Subcutaneous adipose tissue (tissue), 4 donors: ENCODE data around the gene SHROOM3. TPM values are rescaled to one million over a fixed set of nuclear protein-coding genes. Genes with fewer than 3 reads are reported as not detected.

Experiments
- CTCF ChIP-seq: fragments of 450-650 bp; IDR thresholded peaks from one replicate; pipeline ENCODE4 v1.5.1; 2016; ENCODE audit warnings: low read depth, mild to moderate bottlenecking, control low read depth, antibody characterized with exemption, moderate library complexity
- total RNA-seq, 4 donors: library from RNA; depleted of rRNA; stranded (reverse); fragments of >200 nt; gene quantifications; one replicate each; pipeline ENCODE4 v1.1.0, GENCODE V29; 2016

SHROOM3 gene
- total RNA-seq, 4 donors from 2014 or later: 0.22 to 0.38 (median 0.33) TPM; not detected in 1

- TF ChIP-seq CTCF: no peak
These were observed 290.0 kb downstream of the SHROOM3 start for GRCh38 chr4:76725039-76725438.

- TF ChIP-seq CTCF: no peak
These were observed 291.1 kb downstream of the SHROOM3 start for GRCh38 chr4:76726176-76726575.

- TF ChIP-seq CTCF: no peak
These were observed 291.6 kb downstream of the SHROOM3 start for GRCh38 chr4:76726631-76727030.

- no peak for TF ChIP-seq CTCF
These were observed 294.4 kb downstream of the SHROOM3 start for GRCh38 chr4:76729460-76729859.

GRCh38 chr4:76729980-76730379 is 295.0 kb downstream of the SHROOM3 start:
- no peak for TF ChIP-seq CTCF

GRCh38 chr4:76732246-76732645 is 297.2 kb downstream of the SHROOM3 start:
- TF ChIP-seq CTCF: no peak

GRCh38 chr4:76733068-76733771 is 298.2 kb downstream of the SHROOM3 start:
- TF ChIP-seq CTCF: no peak
